Activated T-cell treated with anti-CD3 and anti-CD28 coated beads, Interleukin-2, amount 50 U/mL, for 48 hours (primary cell): ENCODE measurements around the gene B3GNT7.
"Not testable (repeated sequence)": the region's sequence is repeated elsewhere in the genome, so short reads cannot be mapped to it uniquely, and the experiment has no call there.

Experiments
- DNase-seq, 2 experiments: peaks; one replicate each; pipeline ENCODE4 v3.0.0-alpha.2; 2020

B3GNT7 gene

GRCh38 chr2:231430437-231430836 lies 34.9 kb downstream of the B3GNT7 start:
- not testable (repeated sequence) for DNase-seq

DNA sequence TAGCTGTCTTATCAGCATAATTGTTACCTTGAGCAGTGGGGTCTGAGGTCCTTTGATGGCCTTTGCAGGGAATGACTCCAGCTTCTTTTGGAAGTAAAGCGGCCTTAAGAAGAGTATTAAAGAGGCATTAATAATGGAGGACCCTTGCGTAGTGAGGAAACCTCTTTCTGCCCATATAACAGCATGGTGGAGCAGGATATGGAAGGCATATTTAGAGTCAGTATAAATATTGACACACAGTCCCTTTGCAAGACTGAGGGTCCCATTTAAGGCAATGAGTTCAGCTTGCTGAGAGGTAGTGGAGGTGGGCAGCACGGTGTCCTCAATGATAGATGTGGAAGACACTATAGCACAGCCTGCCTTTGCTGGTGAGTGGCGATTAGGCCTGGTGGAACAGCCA lies 36.1 kb downstream of the B3GNT7 start:
- no peak for DNase-seq

DNA sequence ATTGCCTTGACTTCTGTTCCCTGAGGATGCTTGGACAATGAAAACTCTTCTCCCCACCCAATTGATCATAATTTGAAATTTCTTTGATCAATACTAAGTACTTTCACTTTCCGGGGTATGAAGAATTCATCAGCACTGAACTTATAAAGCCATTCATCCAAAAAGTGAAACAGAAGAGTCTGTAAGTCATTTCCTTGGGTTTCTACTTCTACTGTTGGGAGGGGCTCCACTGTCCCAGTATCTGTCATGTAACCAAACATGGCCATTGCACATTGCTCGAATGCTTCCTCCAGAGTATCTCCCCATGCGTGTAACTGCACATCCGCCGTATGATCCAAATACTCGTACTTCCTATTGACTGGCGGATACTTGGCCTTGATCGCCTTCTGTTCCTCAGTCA lies 38.5 kb downstream of the B3GNT7 start:
- DNase-seq, result no peak

DNA sequence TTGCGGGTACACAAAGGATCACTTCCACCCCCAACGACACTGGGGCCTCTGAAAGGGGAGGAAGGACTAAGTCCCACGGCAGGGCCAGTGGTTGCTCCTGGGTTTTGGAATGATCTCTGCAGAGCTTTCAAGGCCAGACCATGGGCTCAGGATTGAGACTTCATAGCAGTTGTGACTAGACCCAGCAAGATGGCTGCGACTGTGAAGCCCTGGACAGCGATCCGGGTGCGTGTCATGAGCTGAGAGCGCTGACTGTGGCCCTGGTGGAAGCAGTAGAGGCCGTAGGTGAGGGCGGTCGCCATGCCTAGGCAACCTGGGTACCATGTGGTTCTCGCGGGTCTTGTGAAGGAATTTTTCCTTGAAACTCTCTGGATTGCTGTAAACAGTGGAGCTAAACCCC lies 41.4 kb downstream of the B3GNT7 start:
- no peak for DNase-seq

GRCh38 chr2:231449503-231450054 lies 54.1 kb downstream of the B3GNT7 start:
- no peak for DNase-seq

GRCh38 chr2:231450548-231450989 lies 55.1 kb downstream of the B3GNT7 start:
- peak in 1 of 2 experiments; percentile 33 for DNase-seq
